A549 (cell line): Measurements from ENCODE around the gene ROBO3.

Experiments
- ATOH8 ChIP-seq: fragments of 250-450 bp; sonication (Bioruptor Pico); IDR thresholded peaks from 2 replicates; pipeline ENCODE4 v1.5.0; 2020; ENCODE audit warnings: low read depth, mild to moderate bottlenecking, moderate library complexity
- BCL3 ChIP-seq: fragments of >200 bp; sonication (Bioruptor Twin); formaldehyde crosslinking; IDR thresholded peaks from 3 replicates; pipeline ENCODE4 v1.6.1; 2016
- CTCF ChIP-seq: fragments of >200 bp; sonication (Bioruptor Twin); formaldehyde crosslinking; IDR thresholded peaks from 3 replicates; pipeline ENCODE4 v1.5.1; 2016
- EHMT2 ChIP-seq: fragments of 200-600 bp; sonication (generic); IDR thresholded peaks from 2 replicates; pipeline ENCODE4 v1.6.1; 2016; ENCODE audit warnings: antibody characterized with exemption, low read depth, mild to moderate bottlenecking, moderate library complexity
- FOSL2 ChIP-seq, 2 experiments: fragments of 450-650 bp in 1 of 2; fragments of >200 bp in 1 of 2; sonication (Bioruptor Twin) in 1 of 2; formaldehyde crosslinking; IDR thresholded peaks; 2 replicates each; pipeline versions ENCODE4 v1.5.0 to v1.6.1; 2016 to 2020; ENCODE audit warnings: mild to moderate bottlenecking in 1 of 2, moderate library complexity in 1 of 2
- HDAC2 ChIP-seq: fragments of 200-600 bp; sonication (generic); IDR thresholded peaks from 2 replicates; pipeline ENCODE4 v1.6.1; 2016
- HES2 ChIP-seq: fragments of >200 bp; sonication (Bioruptor Twin); formaldehyde crosslinking; IDR thresholded peaks from 2 replicates; pipeline ENCODE4 v1.6.1; 2016
- JUN ChIP-seq, 2 experiments: fragments of >200 bp; sonication (Bioruptor Twin); formaldehyde crosslinking; IDR thresholded peaks; 2 replicates in 1 of 2; 3 replicates in 1 of 2; pipeline ENCODE4 v1.6.1; 2016 to 2017
- MYC ChIP-seq: IDR thresholded peaks from 2 replicates; pipeline ENCODE4 v1.6.1; 2012; ENCODE audit warnings: mild to moderate bottlenecking, inconsistent platforms, low read length, improper control_type of control experiment, borderline replicate concordance
- POLR2A ChIP-seq: IDR thresholded peaks from 2 replicates; pipeline ENCODE4 v1.6.1; 2012; ENCODE audit warnings: mild to moderate bottlenecking, low read length
- RCOR1 ChIP-seq: fragments of 150-350 bp; IDR thresholded peaks from 2 replicates; pipeline ENCODE4 v1.6.1; 2014; ENCODE audit warnings: antibody characterized with exemption, low read length, low read depth
- TF ChIP-seq, protein P1 (sequence below): IDR thresholded peaks from 2 replicates; pipeline ENCODE4 v1.6.1; 2012

DNA sequence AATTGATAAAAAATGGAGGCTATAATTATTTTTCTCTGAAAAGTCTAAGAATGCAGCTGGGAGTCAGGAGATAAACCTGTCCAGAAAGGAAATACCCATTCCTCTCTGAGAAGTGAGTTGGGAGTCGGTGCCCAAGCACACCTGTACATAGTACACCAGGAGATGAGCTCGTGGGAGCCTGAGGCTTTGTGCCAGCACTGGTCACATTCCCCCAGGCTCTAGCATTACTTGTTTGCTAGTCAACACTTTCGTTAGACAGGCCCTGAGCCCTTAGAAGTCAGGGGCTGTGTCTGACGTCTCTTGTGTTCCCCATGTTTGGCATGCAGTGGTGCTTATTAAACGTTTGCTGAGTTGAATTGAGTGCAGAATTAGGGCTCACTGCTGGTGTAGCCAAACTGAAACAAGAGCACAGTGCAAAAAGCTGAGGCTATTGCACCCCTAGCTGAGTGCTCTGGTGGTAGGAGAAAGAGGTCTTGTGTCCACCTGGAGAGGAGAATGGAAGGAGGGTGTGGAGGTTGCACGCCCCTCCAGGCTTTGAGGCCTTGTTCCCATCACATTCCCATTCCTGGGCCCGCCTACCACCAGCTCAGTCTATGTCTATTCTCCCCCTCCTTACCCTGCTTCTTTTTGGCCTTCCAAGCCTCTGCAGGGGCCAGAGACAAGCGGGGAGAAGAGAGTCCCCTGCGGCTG is 25.6 kb downstream of the ROBO3 start:
- TF ChIP-seq CTCF: no peak
- no peak for TF ChIP-seq POLR2A
- TF ChIP-seq RCOR1: no peak
- no peak for TF ChIP-seq ATOH8 (CRISPR knock-in tag)
- TF ChIP-seq EHMT2: no peak
- no peak for TF ChIP-seq FOSL2 (IDR thresholded peaks at IDR 0.05)
- no peak for TF ChIP-seq FOSL2 (CRISPR knock-in tag; IDR thresholded peaks at IDR 0.05)
- TF ChIP-seq HDAC2: no peak
- TF ChIP-seq BCL3: no peak
- TF ChIP-seq MYC: no peak
- TF ChIP-seq JUN (IDR thresholded peaks at IDR 0.05): no peak
- TF ChIP-seq HES2: no peak
- TF ChIP-seq, protein P1, sequence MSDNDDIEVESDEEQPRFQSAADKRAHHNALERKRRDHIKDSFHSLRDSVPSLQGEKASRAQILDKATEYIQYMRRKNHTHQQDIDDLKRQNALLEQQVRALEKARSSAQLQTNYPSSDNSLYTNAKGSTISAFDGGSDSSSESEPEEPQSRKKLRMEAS: no peak
